Cardiac fibroblast (primary cell): ENCODE data around the gene JAZF1.

Experiments used
- DNase-seq, 2 donors: peaks; one replicate each; pipeline versions ENCODE4 v3.0.0 to v3.0.0-alpha.2; 2010; ENCODE audit warnings: low read depth in 2 of 2
- H3K4me3 ChIP-seq, 2 donors: replicated peaks in 1 of 2; 1 replicate in 1 of 2; 2 replicates in 1 of 2; pipeline ENCODE4 v1.5.1; 2011; ENCODE audit warnings: low read depth in 2 of 2, low read length in 2 of 2, mild to moderate bottlenecking in 2 of 2, moderate library complexity in 1 of 2
- CTCF ChIP-seq: IDR thresholded peaks from one replicate; pipeline ENCODE4 v1.5.1; 2011; ENCODE audit warnings: low read depth, mild to moderate bottlenecking, low read length, inconsistent platforms

JAZF1 gene

GRCh38 chr7:28161331-28161730 is 19.3 kb downstream of the JAZF1 start:
- H3K4me3 ChIP-seq: no peak overlapping the region
- no peak for DNase-seq
- TF ChIP-seq CTCF: no peak

- H3K4me3 ChIP-seq: no peak overlapping the region
- no peak for TF ChIP-seq CTCF
- DNase-seq: peak in 1 of 2 donors; percentile 65
Observed at GRCh38 chr7:28160551-28160991, 20.0 kb downstream of the JAZF1 start.

- DNase-seq: peak in 1 of 2 donors; percentile 42
- TF ChIP-seq CTCF: no peak
- no peak overlapping the region for H3K4me3 ChIP-seq
Observed at GRCh38 chr7:28157831-28158416, 22.7 kb downstream of the JAZF1 start.

GRCh38 chr7:28157076-28157745 is 23.4 kb downstream of the JAZF1 start:
- TF ChIP-seq CTCF: no peak
- no peak overlapping the region for H3K4me3 ChIP-seq
- DNase-seq: no peak

- DNase-seq: no peak
- no peak for TF ChIP-seq CTCF
- H3K4me3 ChIP-seq: no peak overlapping the region
Observed at GRCh38 chr7:28156401-28156800, 24.2 kb downstream of the JAZF1 start.

- DNase-seq: peak; percentile 56 to 86
- no peak overlapping the region for H3K4me3 ChIP-seq
- TF ChIP-seq CTCF: no peak
Observed at GRCh38 chr7:28155964-28156363, 24.6 kb downstream of the JAZF1 start.
